ENCODE results near the gene CCDC122. TPM values are rescaled to one million over a fixed set of nuclear protein-coding genes. Genes with fewer than 3 reads are reported as not detected.

Gene CCDC122
- polyA plus RNA-seq, 1 donor, result 8.1 TPM

DNA sequence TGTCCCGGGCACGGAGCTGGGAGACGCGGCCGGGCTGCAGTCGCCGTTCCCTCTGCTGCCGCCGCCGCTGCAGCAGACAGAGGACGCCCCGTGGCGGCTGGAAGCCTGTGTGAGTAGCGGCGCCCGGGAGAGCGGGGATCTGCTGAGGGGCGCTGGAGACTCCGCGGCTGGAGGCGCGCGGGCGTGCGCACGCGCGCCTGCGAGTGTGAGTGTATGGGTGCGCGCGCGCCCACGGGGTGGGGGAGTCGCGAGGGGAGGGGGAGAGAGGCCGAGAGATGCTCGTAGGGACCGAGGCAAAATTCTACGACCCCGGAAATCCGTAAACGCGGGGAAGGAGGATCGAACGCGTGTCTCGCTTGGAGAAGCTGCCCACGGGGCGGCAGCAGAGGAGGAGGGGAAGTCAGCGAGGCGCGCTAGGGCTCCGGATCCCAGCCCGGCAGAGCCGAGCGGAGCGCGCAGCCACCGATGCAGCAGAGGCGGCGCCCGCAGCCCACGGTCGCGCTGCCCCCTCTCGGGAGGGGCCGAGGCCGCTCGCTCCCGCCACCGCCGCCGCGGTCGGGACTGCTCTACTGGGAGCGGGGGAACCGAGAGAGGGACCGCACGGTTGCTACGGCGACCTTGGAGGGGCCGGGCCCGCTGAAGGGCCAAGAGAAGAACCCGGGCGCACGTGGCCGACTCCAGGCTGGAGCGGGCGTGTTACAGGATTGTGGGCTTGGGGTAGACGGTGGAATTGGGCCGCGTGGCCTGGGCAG, 92.6 kb downstream of the CCDC122 start, which contains the start of gene ENOX1:
ENOX1 (minus strand) TSS at position 207 of the 752 bp plus-strand sequence.
- H3K4me1 ChIP-seq (ENCODE audit: control insufficient read depth, insufficient read depth, low read length), result no peaks in the 10 kb centered on the region
- peak within 1 kb of the TSS; percentile 33 for H3K27ac ChIP-seq (ENCODE audit: low read length)
- no peaks in the 10 kb centered on the region for H3K36me3 ChIP-seq (ENCODE audit: control insufficient read depth, insufficient read depth, low read length)
- peak; percentile 37 to 71 for DNase-seq
- no peaks in the 10 kb centered on the region for H3K9me3 ChIP-seq (ENCODE audit: control insufficient read depth, low read depth, low read length)
- peak within 1 kb of the TSS; percentile 48 for H3K4me3 ChIP-seq (ENCODE audit: low read length)
- WGBS (ENCODE audit: insufficient coverage, low lambda C conversion rate), result no CpG with 5 or more reads among the region's 93 CpGs
- peaks cover 40% of the 10 kb centered on the region for H3K27me3 ChIP-seq (ENCODE audit: control insufficient read depth, insufficient read depth, low read length)

DNA sequence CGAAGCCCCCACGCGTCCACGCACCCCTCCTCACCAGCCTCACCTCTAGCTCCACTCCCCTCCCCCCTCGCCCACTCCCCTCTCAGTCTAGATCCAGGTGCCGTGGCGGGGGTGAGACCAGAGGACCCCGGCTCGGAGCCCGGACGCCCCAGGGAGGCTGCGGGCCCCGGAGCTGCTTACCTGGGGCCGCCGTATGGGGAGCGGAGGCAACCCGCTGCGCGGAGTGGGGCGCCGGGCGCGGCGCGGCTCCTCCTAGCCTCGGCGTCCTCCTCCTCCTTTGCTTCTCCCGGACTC, 93.1 kb downstream of the CCDC122 start:
- peak in 1 of 2 donors; percentile 11 for DNase-seq
- Histone ChIP-seq H3K4me3 (ENCODE audit: low read length) (peak overlapping the region; percentile 48), H3K27me3 (ENCODE audit: control insufficient read depth, insufficient read depth, low read length) (peaks cover 40% of the 10 kb centered on the region), H3K4me1 (ENCODE audit: control insufficient read depth, insufficient read depth, low read length) (no peaks in the 10 kb centered on the region), H3K27ac (ENCODE audit: low read length) (peak overlapping the region; percentile 33), H3K9me3 (ENCODE audit: control insufficient read depth, low read depth, low read length) (no peaks in the 10 kb centered on the region), H3K36me3 (ENCODE audit: control insufficient read depth, insufficient read depth, low read length) (no peaks in the 10 kb centered on the region)
- no CpG with 5 or more reads among the region's 28 CpGs for WGBS (ENCODE audit: insufficient coverage, low lambda C conversion rate)

Other genes starting within 250 kb of the CCDC122 start
- gene ENOX1, start 92.8 kb downstream of the CCDC122 start, polyA plus RNA-seq, result 3.0 TPM
- 12.6 TPM for gene LACC1, start 164 bp upstream of the CCDC122 start, polyA plus RNA-seq

All from large intestine (tissue), 3 donors.